B cell (primary cell): ENCODE measurements around the gene DYDC2. TPM values are rescaled to one million over a fixed set of nuclear protein-coding genes. Genes with fewer than 3 reads are reported as not detected.

Source experiments
- ATAC-seq: fragments of 200-7000 bp; cut with Tn5 transposase; one replicate; pipeline ENCODE4 v1.10.0; 2021; ENCODE audit warnings: low read depth, mild to moderate bottlenecking, moderate number of reproducible peaks, moderate library complexity
- CTCF ChIA-PET: fragments of 350-600 bp; sonication (Branson Sonifier 250); formaldehyde crosslinking; loops from one replicate; lab custom pipeline; 2021; ENCODE audit warnings: antibody characterized with exemption, inconsistent platforms; lab: Charles Lee
- POLR2A ChIA-PET: fragments of 350-600 bp; sonication (Branson Sonifier 250); formaldehyde crosslinking; loops from one replicate; lab custom pipeline; 2021; ENCODE audit warnings: antibody characterized with exemption; lab: Charles Lee
- DNase-seq: peaks from one replicate; pipeline ENCODE4 v3.0.0; 2013
- H2AFZ ChIP-seq: 2 replicates; pipeline ENCODE4 v1.6.1; 2012; ENCODE audit warnings: mild to moderate bottlenecking, low read depth, low read length; ENCODE audit not compliant: insufficient read depth, poor library complexity, severe bottlenecking
- H3K27ac ChIP-seq, 2 donors: 1 replicate in 1 of 2; 2 replicates in 1 of 2; pipeline ENCODE4 v1.5.1; 2012 to 2013; ENCODE audit warnings: low read length in 2 of 2, mild to moderate bottlenecking in 2 of 2, moderate library complexity in 1 of 2
- H3K27me3 ChIP-seq, 4 experiments: fragments of 200-600 bp in 1 of 4; sonication (generic) in 1 of 4; replicated peaks in 1 of 4; 1 replicate in 2 of 4; 2 replicates in 2 of 4; pipeline versions ENCODE4 v1.6.1 to v1.7.0; 2013 to 2016; ENCODE audit warnings: low read length in 3 of 4, mild to moderate bottlenecking in 2 of 4, mixed read lengths in 1 of 4, moderate library complexity in 1 of 4; ENCODE audit not compliant: insufficient read depth in 4 of 4, control insufficient read depth in 3 of 4; ENCODE audit errors: control extremely low read depth in 1 of 4
- H3K36me3 ChIP-seq, 2 experiments: replicated peaks in 1 of 2; 1 replicate in 1 of 2; 2 replicates in 1 of 2; pipeline versions ENCODE4 v1.6.1 to v1.7.1; 2013; ENCODE audit warnings: low read length in 1 of 2; ENCODE audit not compliant: insufficient read depth in 2 of 2, control insufficient read depth in 1 of 2; ENCODE audit errors: control extremely low read depth in 1 of 2, extremely low read depth in 1 of 2
- H3K4me1 ChIP-seq, 2 donors: fragments of 200-600 bp in 1 of 2; sonication (generic) in 1 of 2; 1 replicate in 1 of 2; 2 replicates in 1 of 2; pipeline versions ENCODE4 v1.5.1 to v1.6.1; 2013 to 2017; ENCODE audit warnings: low read length in 2 of 2; ENCODE audit not compliant: control insufficient read depth in 2 of 2, insufficient read depth in 2 of 2
- H3K4me2 ChIP-seq: replicated peaks from 2 replicates; pipeline ENCODE3; 2012; ENCODE audit warnings: mild to moderate bottlenecking, low read depth, low read length; ENCODE audit not compliant: poor library complexity, severe bottlenecking
- H3K4me3 ChIP-seq, 5 experiments: fragments of 200-600 bp in 1 of 5; sonication (generic) in 1 of 5; 1 replicate in 3 of 5; 2 replicates in 2 of 5; pipeline versions ENCODE4 v1.5.1 to v1.7.0; 2011 to 2016; ENCODE audit warnings: low read length in 4 of 5, mild to moderate bottlenecking in 4 of 5, low read depth in 2 of 5, control low read depth in 1 of 5, moderate library complexity in 1 of 5; ENCODE audit not compliant: insufficient read depth in 1 of 5; ENCODE audit errors: control extremely low read depth in 1 of 5, extremely low read depth in 1 of 5
- H3K79me2 ChIP-seq: fragments of 200-600 bp; sonication (generic); one replicate; pipeline ENCODE4 v1.6.0; 2016; ENCODE audit warnings: low read length; ENCODE audit not compliant: control insufficient read depth, insufficient read depth
- H3K9ac ChIP-seq: fragments of 200-600 bp; sonication (generic); 2 replicates; pipeline ENCODE4 v1.6.1; 2017; ENCODE audit warnings: mild to moderate bottlenecking, low read length, moderate library complexity
- H3K9me3 ChIP-seq, 3 donors: one replicate each; pipeline versions ENCODE4 v1.6.1 to v1.7.1; 2013; ENCODE audit warnings: low read length in 2 of 3; ENCODE audit not compliant: control insufficient read depth in 2 of 3, insufficient read depth in 1 of 3; ENCODE audit errors: control extremely low read depth in 1 of 3
- H4K20me1 ChIP-seq: 2 replicates; pipeline ENCODE4 v1.6.0; 2012; ENCODE audit warnings: mild to moderate bottlenecking, low read length; ENCODE audit not compliant: insufficient read depth, control insufficient read depth, poor library complexity, severe bottlenecking
- H3K27ac Mint-ChIP-seq: one replicate; pipeline ENCODE4 v1.8.0; 2021; ENCODE audit warnings: mixed read lengths
- H3K27me3 Mint-ChIP-seq: one replicate; pipeline ENCODE4 v1.8.0; 2021; ENCODE audit warnings: mixed read lengths
- H3K4me1 Mint-ChIP-seq: one replicate; pipeline ENCODE4 v1.8.0; 2021; ENCODE audit warnings: mixed read lengths
- H3K4me3 Mint-ChIP-seq: one replicate; pipeline ENCODE4 v1.8.0; 2021; ENCODE audit warnings: mixed read lengths
- H3K9me3 Mint-ChIP-seq: one replicate; pipeline ENCODE4 v1.8.0; 2022; ENCODE audit warnings: mixed read lengths; ENCODE audit not compliant: insufficient read depth
- CTCF ChIP-seq: fragments of 200-600 bp; IDR thresholded peaks from one replicate; pipeline ENCODE4 v1.8.0; 2022; ENCODE audit warnings: antibody characterized with exemption, mild to moderate bottlenecking
- EZH2 ChIP-seq: IDR thresholded peaks from 2 replicates; pipeline ENCODE4 v1.6.1; 2012; ENCODE audit warnings: borderline replicate concordance, low read depth, mild to moderate bottlenecking, moderate library complexity, low read length; ENCODE audit not compliant: insufficient read depth, poor library complexity, severe bottlenecking
- WGBS: methylation state at CpG from one replicate; pipeline ENCODE4 v1.1.5; 2013; ENCODE audit warnings: missing lambda C conversion rate; ENCODE audit not compliant: insufficient coverage; 5-methylcytosine and 5-hydroxymethylcytosine counted together
- intact Hi-C: fragments of 100-400 bp; cut with micrococcal nuclease; formaldehyde crosslinking; loops from one replicate; pipeline ENCODE4 v1.10.0; 2022
- polyA plus RNA-seq: library from polyadenylated mRNA; depleted of rRNA; stranded (reverse); fragments of >200 nt; gene quantifications from 2 replicates; pipeline ENCODE4 v1.2.3, GENCODE V29; 2012
- total RNA-seq, 2 donors: library from RNA; stranded (reverse); fragments of 120-200 nt in 1 of 2; gene quantifications; 1 replicate in 1 of 2; 2 replicates in 1 of 2; pipeline versions ENCODE4 v1.2.3 to v1.2.4, GENCODE V29; 2013 to 2022

The DYDC2 gene
- total and polyA plus RNA-seq, 2 donors (not counting 1 experiment from before 2014, with no cell fraction given) = not detected

GRCh38 chr10:80405626-80406025, 49.0 kb downstream of the DYDC2 start:
- CTCF ChIA-PET = interaction anchor here (0.9 to 3.7 kb wide), 2 partner anchors 22 to 99 kb away, joined by 4 to 28 read pairs; no protein-coding TSS in a partner anchor
- intact Hi-C loops = no loop called here
- no peak overlapping the region for H3K27ac Mint-ChIP-seq

More at GRCh38 chr10:80405626-80406025, 49.0 kb downstream of the DYDC2 start:
- Histone ChIP-seq H3K9ac (no peak overlapping the region), H3K4me2 (no peak overlapping the region), H3K27me3 (no peaks in the 10 kb centered on the region), H2AFZ (no peak overlapping the region), H3K4me1 (peaks cover 6 to 15% of the 10 kb centered on the region in 2 donors), H3K27ac (no peak overlapping the region), H3K36me3 (no peaks in the 10 kb centered on the region), H4K20me1 (no peaks in the 10 kb centered on the region), H3K4me3 (no peak overlapping the region), H3K9me3 (peaks cover 0 to 5% (median 0%) of the 10 kb centered on the region in 3 donors), H3K79me2 (no peaks in the 10 kb centered on the region)
- 89% methylated on average over 2 of the region's 4 CpGs for WGBS
- Mint-ChIP-seq H3K9me3 (no peaks in the 10 kb centered on the region), H3K4me3 (no peak overlapping the region), H3K4me1 (peaks cover 11% of the 10 kb centered on the region), H3K27me3 (peaks cover 5% of the 10 kb centered on the region)
- DNase-seq = no peak
- ATAC-seq = no peak
- POLR2A ChIA-PET = interaction anchor here (0.6 kb wide), 1 partner anchor 31 kb away, joined by 3 read pairs; no protein-coding TSS in a partner anchor
- TF ChIP-seq EZH2 (no peak), CTCF (no peak)
